ENCODE data around the gene ZBTB20.

DNA sequence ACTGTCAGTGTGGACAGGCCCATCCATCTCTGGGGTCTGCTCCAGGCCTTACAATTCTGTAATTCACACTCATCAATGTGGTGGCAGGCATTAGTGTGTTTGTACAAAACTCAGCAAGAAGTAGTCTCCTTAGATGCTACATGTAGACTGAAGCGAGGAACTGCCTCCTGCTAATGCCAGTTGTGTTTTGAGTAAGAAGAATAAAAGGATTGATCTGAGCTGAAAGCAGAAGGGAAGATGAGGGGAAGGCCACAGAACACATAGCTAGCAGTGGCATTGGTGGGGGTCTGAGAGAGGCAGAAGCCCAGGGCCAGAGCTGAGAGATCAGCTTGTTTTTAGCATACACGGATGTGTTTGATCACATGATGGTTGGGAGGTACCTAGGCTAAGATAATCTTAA is 709.2 kb downstream of the ZBTB20 start:
- TF ChIP-seq POLR2AphosphoS5 (IDR thresholded peaks at IDR 0.05) = no peak
- TF ChIP-seq, protein P1, sequence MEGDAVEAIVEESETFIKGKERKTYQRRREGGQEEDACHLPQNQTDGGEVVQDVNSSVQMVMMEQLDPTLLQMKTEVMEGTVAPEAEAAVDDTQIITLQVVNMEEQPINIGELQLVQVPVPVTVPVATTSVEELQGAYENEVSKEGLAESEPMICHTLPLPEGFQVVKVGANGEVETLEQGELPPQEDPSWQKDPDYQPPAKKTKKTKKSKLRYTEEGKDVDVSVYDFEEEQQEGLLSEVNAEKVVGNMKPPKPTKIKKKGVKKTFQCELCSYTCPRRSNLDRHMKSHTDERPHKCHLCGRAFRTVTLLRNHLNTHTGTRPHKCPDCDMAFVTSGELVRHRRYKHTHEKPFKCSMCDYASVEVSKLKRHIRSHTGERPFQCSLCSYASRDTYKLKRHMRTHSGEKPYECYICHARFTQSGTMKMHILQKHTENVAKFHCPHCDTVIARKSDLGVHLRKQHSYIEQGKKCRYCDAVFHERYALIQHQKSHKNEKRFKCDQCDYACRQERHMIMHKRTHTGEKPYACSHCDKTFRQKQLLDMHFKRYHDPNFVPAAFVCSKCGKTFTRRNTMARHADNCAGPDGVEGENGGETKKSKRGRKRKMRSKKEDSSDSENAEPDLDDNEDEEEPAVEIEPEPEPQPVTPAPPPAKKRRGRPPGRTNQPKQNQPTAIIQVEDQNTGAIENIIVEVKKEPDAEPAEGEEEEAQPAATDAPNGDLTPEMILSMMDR (IDR thresholded peaks at IDR 0.05) = no peak
